ENCODE results near the gene DACT3. TPM values are rescaled to one million over a fixed set of nuclear protein-coding genes. Genes with fewer than 3 reads are reported as not detected.

The DACT3 gene
- total RNA-seq, 2 donors from 2014 or later: 0.99 to 4.4 TPM

- peak in 1 of 4 donors; percentile 6 for DNase-seq
- intact Hi-C loops (cut with DNase I): loop anchor here (5.0 kb wide), 1 partner anchor 54 kb away; no protein-coding TSS in a partner anchor
- ATAC-seq: no peak
- Histone ChIP-seq H3K9me3 (no peaks in the 10 kb centered on the region), H3K4me1 (peaks cover 33% of the 10 kb centered on the region), H3K27ac (no peak overlapping the region), H3K27me3 (no peaks in the 10 kb centered on the region), H3K36me3 (replicated peaks in 1 of 2; ENCODE audit: insufficient read depth in 1 of 2, low read depth in 2 of 2) (peaks cover 7 to 13% of the 10 kb centered on the region in 2 donors), H3K4me3 (no peak overlapping the region)
- no peak for TF ChIP-seq POLR2A (IDR thresholded peaks at IDR 0.05)
- TF ChIP-seq, protein P1, sequence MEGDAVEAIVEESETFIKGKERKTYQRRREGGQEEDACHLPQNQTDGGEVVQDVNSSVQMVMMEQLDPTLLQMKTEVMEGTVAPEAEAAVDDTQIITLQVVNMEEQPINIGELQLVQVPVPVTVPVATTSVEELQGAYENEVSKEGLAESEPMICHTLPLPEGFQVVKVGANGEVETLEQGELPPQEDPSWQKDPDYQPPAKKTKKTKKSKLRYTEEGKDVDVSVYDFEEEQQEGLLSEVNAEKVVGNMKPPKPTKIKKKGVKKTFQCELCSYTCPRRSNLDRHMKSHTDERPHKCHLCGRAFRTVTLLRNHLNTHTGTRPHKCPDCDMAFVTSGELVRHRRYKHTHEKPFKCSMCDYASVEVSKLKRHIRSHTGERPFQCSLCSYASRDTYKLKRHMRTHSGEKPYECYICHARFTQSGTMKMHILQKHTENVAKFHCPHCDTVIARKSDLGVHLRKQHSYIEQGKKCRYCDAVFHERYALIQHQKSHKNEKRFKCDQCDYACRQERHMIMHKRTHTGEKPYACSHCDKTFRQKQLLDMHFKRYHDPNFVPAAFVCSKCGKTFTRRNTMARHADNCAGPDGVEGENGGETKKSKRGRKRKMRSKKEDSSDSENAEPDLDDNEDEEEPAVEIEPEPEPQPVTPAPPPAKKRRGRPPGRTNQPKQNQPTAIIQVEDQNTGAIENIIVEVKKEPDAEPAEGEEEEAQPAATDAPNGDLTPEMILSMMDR (IDR thresholded peaks at IDR 0.05): no peak
- WGBS, 2 donors: 78 to 82% methylated on average over 18 to 22 of the region's 22 CpGs
These were observed 47.5 kb downstream of the DACT3 start for GRCh38 chr19:46613525-46613924.

GRCh38 chr19:46611776-46612175 lies 49.2 kb downstream of the DACT3 start:
- H3K36me3 ChIP-seq (replicated peaks in 1 of 2; ENCODE audit: insufficient read depth in 1 of 2, low read depth in 2 of 2): peaks cover 7 to 24% of the 10 kb centered on the region in 2 donors
- no peak overlapping the region for H3K4me3 ChIP-seq
- no peak for TF ChIP-seq POLR2A (IDR thresholded peaks at IDR 0.05)
- TF ChIP-seq, protein P1 (IDR thresholded peaks at IDR 0.05): no peak
- DNase-seq (peak in 1 of 4 donors; percentile 6), ATAC-seq (no peak)
- intact Hi-C loops (cut with DNase I): loop anchor here (5.0 kb wide), 1 partner anchor 56 kb away; no protein-coding TSS in a partner anchor
- WGBS, 2 donors: 56 to 83% methylated on average over 2 to 6 of the region's 6 CpGs
- no peaks in the 10 kb centered on the region for H3K9me3 ChIP-seq
- no peaks in the 10 kb centered on the region for H3K27me3 ChIP-seq
- H3K27ac ChIP-seq: no peak overlapping the region
- peaks cover 16% of the 10 kb centered on the region for H3K4me1 ChIP-seq

GRCh38 chr19:46610851-46611770 lies 49.9 kb downstream of the DACT3 start:
- no peaks in the 10 kb centered on the region for H3K27me3 ChIP-seq
- peaks cover 10% of the 10 kb centered on the region for H3K4me1 ChIP-seq
- TF ChIP-seq, protein P1 (IDR thresholded peaks at IDR 0.05): no peak
- TF ChIP-seq POLR2A (IDR thresholded peaks at IDR 0.05): no peak
- DNase-seq (peak in 2 of 4 donors; percentile 4 to 9), ATAC-seq (no peak)
- H3K4me3 ChIP-seq: no peak overlapping the region
- peaks cover 7 to 24% of the 10 kb centered on the region in 2 donors for H3K36me3 ChIP-seq (replicated peaks in 1 of 2; ENCODE audit: insufficient read depth in 1 of 2, low read depth in 2 of 2)
- H3K27ac ChIP-seq: no peak overlapping the region
- intact Hi-C loops (cut with DNase I): loop anchor here (5.0 kb wide), 1 partner anchor 56 kb away; no protein-coding TSS in a partner anchor
- 66 to 73% methylated on average over 14 to 17 of the region's 17 CpGs for WGBS, 2 donors
- H3K9me3 ChIP-seq: no peaks in the 10 kb centered on the region

GRCh38 chr19:46610413-46610775 lies 50.6 kb downstream of the DACT3 start:
- 38 to 56% methylated on average over 4 to 5 of the region's 5 CpGs for WGBS, 2 donors
- intact Hi-C loops (cut with DNase I): loop anchor here (5.0 kb wide), 1 partner anchor 57 kb away; no protein-coding TSS in a partner anchor
- TF ChIP-seq, protein P1 (IDR thresholded peaks at IDR 0.05): no peak
- no peak for TF ChIP-seq POLR2A (IDR thresholded peaks at IDR 0.05)
- Histone ChIP-seq H3K4me3 (no peak overlapping the region), H3K27ac (no peak overlapping the region), H3K36me3 (replicated peaks in 1 of 2; ENCODE audit: insufficient read depth in 1 of 2, low read depth in 2 of 2) (peaks cover 7 to 27% of the 10 kb centered on the region in 2 donors), H3K9me3 (no peaks in the 10 kb centered on the region), H3K4me1 (peaks cover 8% of the 10 kb centered on the region), H3K27me3 (no peaks in the 10 kb centered on the region)
- peak in 2 of 4 donors; percentile 3 to 10 for DNase-seq
- no peak for ATAC-seq
